Sigmoid colon (tissue), 7 donors: Measurements from ENCODE around the gene RAB15. TPM values are rescaled to one million over a fixed set of nuclear protein-coding genes. Genes with fewer than 3 reads are reported as not detected.

ENCODE experiments used
- DNase-seq: peaks from one replicate; pipeline ENCODE4 v3.0.0-alpha.2; 2019
- H3K27ac ChIP-seq, 4 donors: fragments of 200-600 bp; sonication (generic); one replicate each; pipeline ENCODE4 v1.5.1; 2016 to 2019; ENCODE audit warnings: mild to moderate bottlenecking in 1 of 4
- H3K27me3 ChIP-seq, 3 donors: fragments of 200-600 bp; sonication (generic); one replicate each; pipeline ENCODE4 v1.5.1; 2019; ENCODE audit warnings: mild to moderate bottlenecking in 1 of 3
- H3K36me3 ChIP-seq, 4 donors: fragments of 200-600 bp; sonication (generic); one replicate each; pipeline ENCODE4 v1.5.1; 2016 to 2019
- H3K4me1 ChIP-seq, 4 donors: fragments of 200-600 bp; sonication (generic); one replicate each; pipeline ENCODE4 v1.5.1; 2017 to 2019
- H3K4me3 ChIP-seq, 4 donors: fragments of 200-600 bp; sonication (generic); one replicate each; pipeline ENCODE4 v1.5.1; 2017 to 2019; ENCODE audit warnings: mild to moderate bottlenecking in 2 of 4, moderate library complexity in 1 of 4
- H3K9me3 ChIP-seq, 4 donors: fragments of 200-600 bp in 3 of 4; sonication (generic) in 3 of 4; one replicate each; pipeline versions ENCODE4 v1.5.1 to v1.6.1; 2013 to 2019
- CTCF ChIP-seq, 4 experiments: fragments of 450-650 bp in 3 of 4; fragments of 200-600 bp in 1 of 4; IDR thresholded peaks; one replicate each; pipeline ENCODE4 v1.5.1; 2016 to 2019; ENCODE audit warnings: antibody characterized with exemption in 4 of 4, mild to moderate bottlenecking in 3 of 4, moderate library complexity in 2 of 4
- EP300 ChIP-seq, 4 donors: sonication (generic); formaldehyde crosslinking; IDR thresholded peaks; one replicate each; pipeline ENCODE4 v1.6.1; 2017; ENCODE audit warnings: antibody characterized with exemption in 4 of 4
- POLR2A ChIP-seq, 2 donors: fragments of 450-650 bp; IDR thresholded peaks; one replicate each; pipeline ENCODE4 v1.6.1; 2016; ENCODE audit warnings: antibody characterized with exemption in 2 of 2, mild to moderate bottlenecking in 2 of 2, moderate library complexity in 2 of 2
- POLR2AphosphoS5 ChIP-seq, 4 donors: sonication (generic); formaldehyde crosslinking; IDR thresholded peaks; one replicate each; pipeline ENCODE4 v1.6.1; 2017; ENCODE audit warnings: antibody characterized with exemption in 4 of 4
- WGBS, 2 donors: extraction: QIAGEN DNeasy Blood & Tissue Kit; methylation state at CpG; one replicate each; pipeline ENCODE4 v1.1.7; 2013; 5-methylcytosine and 5-hydroxymethylcytosine counted together
- intact Hi-C: fragments of 100-400 bp; cut with DNase I; formaldehyde crosslinking; loops from one replicate; pipeline ENCODE4 v1.15.1; 2023
- polyA plus RNA-seq, 3 donors: library from polyadenylated mRNA; stranded (reverse); fragments of 200-250 nt; gene quantifications; one replicate each; pipeline ENCODE4 v1.2.3, GENCODE V29; 2013
- total RNA-seq, 4 donors: library from RNA; depleted of rRNA; stranded (reverse); fragments of >200 nt; gene quantifications; one replicate each; pipeline ENCODE4 v1.1.0, GENCODE V29; 2016
- donor health status: healthy with polysubstance abuse.
- donor health status: Bipolar disorder and iron deficiency.
- donor health status: healthy.

Gene RAB15
- total and polyA plus RNA-seq, 7 donors: 1.8 to 31.8 (median 11.6) TPM

DNA sequence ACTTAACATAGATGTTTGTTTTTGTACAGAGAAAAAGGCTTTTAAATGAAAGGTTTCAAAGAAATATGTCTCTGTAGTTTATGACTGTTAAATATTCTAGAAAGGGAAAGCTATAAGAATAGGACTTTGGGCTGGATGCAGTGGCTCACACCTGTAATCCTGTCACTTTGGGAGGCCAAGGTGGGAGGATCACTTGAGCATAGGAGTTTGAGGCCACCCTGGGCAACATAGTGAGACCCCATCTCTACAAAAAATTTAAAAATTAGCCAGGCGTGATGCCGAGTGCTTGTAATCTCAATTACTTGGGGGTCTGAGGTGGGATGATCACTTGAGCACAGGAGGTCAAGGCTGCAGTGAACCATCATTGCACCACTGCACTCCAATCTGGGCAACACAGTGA is 41.0 kb downstream of the RAB15 start:
- intact Hi-C loops: no loop called here
- TF ChIP-seq EP300 (IDR thresholded peaks at IDR 0.05): no peak
- TF ChIP-seq CTCF (IDR thresholded peaks at IDR 0.05): no peak
- no peak for TF ChIP-seq POLR2AphosphoS5 (IDR thresholded peaks at IDR 0.05)
- no peak for TF ChIP-seq POLR2A (IDR thresholded peaks at IDR 0.05)
- Histone ChIP-seq H3K27me3 (no peaks in the 10 kb centered on the region), H3K4me1 (peaks cover 0 to 30% (median 25%) of the 10 kb centered on the region in 4 donors), H3K9me3 (no peaks in the 10 kb centered on the region), H3K4me3 (no peak overlapping the region), H3K27ac (peak overlapping the region in 3 of 4 donors; percentile 47 to 64 (median 54)), H3K36me3 (peaks cover 0 to 71% (median 8%) of the 10 kb centered on the region in 4 donors)
- WGBS, 2 donors: 97 to 100% methylated on average over 2 of the region's 2 CpGs
- no peak for DNase-seq

GRCh38 chr14:64930085-64930843 is 41.9 kb downstream of the RAB15 start:
- intact Hi-C loops: no loop called here
- Histone ChIP-seq H3K4me1 (peaks cover 0 to 30% (median 25%) of the 10 kb centered on the region in 4 donors), H3K36me3 (peaks cover 0 to 75% (median 8%) of the 10 kb centered on the region in 4 donors), H3K27me3 (no peaks in the 10 kb centered on the region), H3K27ac (peak overlapping the region; percentile 26 to 64 (median 50)), H3K4me3 (no peak overlapping the region), H3K9me3 (no peaks in the 10 kb centered on the region)
- WGBS, 2 donors: 26 to 69% methylated on average over 3 of the region's 3 CpGs
- TF ChIP-seq EP300 (IDR thresholded peaks at IDR 0.05): no peak
- TF ChIP-seq CTCF (IDR thresholded peaks at IDR 0.05): no peak
- no peak for TF ChIP-seq POLR2A (IDR thresholded peaks at IDR 0.05)
- TF ChIP-seq POLR2AphosphoS5 (IDR thresholded peaks at IDR 0.05): no peak
- DNase-seq: no peak

DNA sequence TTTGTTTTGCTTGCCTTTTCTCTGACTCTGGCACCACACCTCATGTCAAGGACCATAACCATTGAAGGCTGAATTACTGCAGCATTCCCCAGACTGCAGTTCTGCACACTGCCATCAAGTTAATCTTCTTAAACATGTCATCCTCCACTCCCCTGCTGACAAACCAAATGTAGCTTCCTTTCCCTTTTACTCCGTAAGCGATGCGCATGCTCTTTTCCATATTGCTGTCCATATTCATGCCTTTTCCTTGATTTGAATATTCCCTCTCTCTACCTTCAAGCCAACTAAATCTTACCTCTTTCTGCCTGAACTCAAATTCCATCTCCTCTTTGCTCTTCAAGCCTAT is 43.1 kb downstream of the RAB15 start:
- Histone ChIP-seq H3K27me3 (no peaks in the 10 kb centered on the region), H3K4me1 (peaks cover 0 to 30% (median 25%) of the 10 kb centered on the region in 4 donors), H3K4me3 (no peak overlapping the region), H3K9me3 (no peaks in the 10 kb centered on the region), H3K36me3 (peaks cover 0 to 81% (median 15%) of the 10 kb centered on the region in 4 donors), H3K27ac (peak overlapping the region in 2 of 4 donors; percentile 47 to 54)
- no peak for DNase-seq
- intact Hi-C loops: no loop called here
- TF ChIP-seq EP300 (IDR thresholded peaks at IDR 0.05): no peak
- no peak for TF ChIP-seq POLR2AphosphoS5 (IDR thresholded peaks at IDR 0.05)
- TF ChIP-seq POLR2A (IDR thresholded peaks at IDR 0.05): no peak
- no peak for TF ChIP-seq CTCF (IDR thresholded peaks at IDR 0.05)
- WGBS, 2 donors: 85 to 94% methylated on average over 3 of the region's 3 CpGs

GRCh38 chr14:64928239-64929013 is 43.7 kb downstream of the RAB15 start:
- Histone ChIP-seq H3K36me3 (peaks cover 0 to 78% (median 16%) of the 10 kb centered on the region in 4 donors), H3K27me3 (no peaks in the 10 kb centered on the region), H3K4me1 (peaks cover 0 to 30% (median 25%) of the 10 kb centered on the region in 4 donors), H3K9me3 (no peaks in the 10 kb centered on the region), H3K27ac (no peak overlapping the region), H3K4me3 (no peak overlapping the region)
- no peak for TF ChIP-seq EP300 (IDR thresholded peaks at IDR 0.05)
- TF ChIP-seq POLR2AphosphoS5 (IDR thresholded peaks at IDR 0.05): no peak
- no peak for TF ChIP-seq CTCF (IDR thresholded peaks at IDR 0.05)
- no peak for TF ChIP-seq POLR2A (IDR thresholded peaks at IDR 0.05)
- DNase-seq: no peak
- intact Hi-C loops: no loop called here
- 62 to 73% methylated on average over 7 of the region's 7 CpGs for WGBS, 2 donors
